ENCODE data around the gene CFAP119.

CFAP119 gene

DNA sequence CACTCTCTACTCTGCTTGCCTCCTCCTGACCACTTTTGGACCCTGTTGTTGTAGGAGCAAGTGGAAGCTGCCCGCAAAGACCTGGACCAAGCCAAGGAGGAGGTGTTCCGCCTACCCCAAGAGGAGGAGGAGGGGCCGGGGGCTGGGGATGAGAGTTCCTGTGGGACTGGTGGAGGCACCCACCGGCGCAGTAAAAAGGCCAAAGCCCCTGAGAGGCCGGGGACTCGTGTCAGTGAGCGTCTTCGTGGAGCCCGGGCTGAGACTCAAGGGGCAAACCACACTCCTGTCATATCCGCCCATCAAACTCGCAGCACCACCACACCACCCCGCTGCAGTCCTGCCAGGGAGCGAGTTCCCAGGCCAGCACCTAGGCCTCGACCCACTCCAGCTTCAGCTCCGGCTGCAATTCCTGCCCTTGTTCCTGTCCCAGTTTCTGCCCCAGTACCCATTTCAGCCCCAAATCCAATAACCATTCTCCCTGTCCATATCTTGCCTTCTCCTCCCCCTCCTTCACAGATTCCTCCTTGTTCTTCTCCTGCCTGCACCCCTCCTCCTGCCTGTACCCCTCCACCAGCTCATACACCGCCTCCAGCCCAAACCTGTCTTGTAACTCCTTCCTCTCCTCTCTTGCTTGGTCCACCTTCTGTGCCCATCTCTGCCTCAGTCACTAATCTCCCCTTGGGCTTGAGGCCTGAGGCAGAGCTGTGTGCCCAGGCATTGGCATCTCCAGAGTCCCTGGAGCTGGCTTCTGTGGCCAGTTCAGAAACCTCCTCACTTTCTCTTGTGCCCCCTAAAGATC, 24.7 kb downstream of the CFAP119 start:
- DNase-seq (ENCODE audit: insufficient read length, low spot score) (no peak), FAIRE-seq (no peak)
- TF ChIP-seq, protein P1, sequence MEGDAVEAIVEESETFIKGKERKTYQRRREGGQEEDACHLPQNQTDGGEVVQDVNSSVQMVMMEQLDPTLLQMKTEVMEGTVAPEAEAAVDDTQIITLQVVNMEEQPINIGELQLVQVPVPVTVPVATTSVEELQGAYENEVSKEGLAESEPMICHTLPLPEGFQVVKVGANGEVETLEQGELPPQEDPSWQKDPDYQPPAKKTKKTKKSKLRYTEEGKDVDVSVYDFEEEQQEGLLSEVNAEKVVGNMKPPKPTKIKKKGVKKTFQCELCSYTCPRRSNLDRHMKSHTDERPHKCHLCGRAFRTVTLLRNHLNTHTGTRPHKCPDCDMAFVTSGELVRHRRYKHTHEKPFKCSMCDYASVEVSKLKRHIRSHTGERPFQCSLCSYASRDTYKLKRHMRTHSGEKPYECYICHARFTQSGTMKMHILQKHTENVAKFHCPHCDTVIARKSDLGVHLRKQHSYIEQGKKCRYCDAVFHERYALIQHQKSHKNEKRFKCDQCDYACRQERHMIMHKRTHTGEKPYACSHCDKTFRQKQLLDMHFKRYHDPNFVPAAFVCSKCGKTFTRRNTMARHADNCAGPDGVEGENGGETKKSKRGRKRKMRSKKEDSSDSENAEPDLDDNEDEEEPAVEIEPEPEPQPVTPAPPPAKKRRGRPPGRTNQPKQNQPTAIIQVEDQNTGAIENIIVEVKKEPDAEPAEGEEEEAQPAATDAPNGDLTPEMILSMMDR (IDR thresholded peaks at IDR 0.05; ENCODE audit: insufficient read depth, missing control alignments), result no peak

- TF ChIP-seq, protein P1 (IDR thresholded peaks at IDR 0.05; ENCODE audit: insufficient read depth, missing control alignments), result no peak
- DNase-seq (ENCODE audit: insufficient read length, low spot score), result no peak
- no peak for FAIRE-seq
These were observed 30.5 kb downstream of the CFAP119 start for GRCh38 chr16:30731411-30731810.

GRCh38 chr16:30728899-30729672, 32.8 kb downstream of the CFAP119 start:
- no peak for FAIRE-seq
- TF ChIP-seq, protein P1 (IDR thresholded peaks at IDR 0.05; ENCODE audit: insufficient read depth, missing control alignments), result no peak
- DNase-seq (ENCODE audit: insufficient read length, low spot score), result no peak

- DNase-seq (ENCODE audit: insufficient read length, low spot score) (no peak), FAIRE-seq (no peak)
- TF ChIP-seq, protein P1 (IDR thresholded peaks at IDR 0.05; ENCODE audit: insufficient read depth, missing control alignments), result no peak
These were observed 33.5 kb downstream of the CFAP119 start for GRCh38 chr16:30728321-30728720.

DNA sequence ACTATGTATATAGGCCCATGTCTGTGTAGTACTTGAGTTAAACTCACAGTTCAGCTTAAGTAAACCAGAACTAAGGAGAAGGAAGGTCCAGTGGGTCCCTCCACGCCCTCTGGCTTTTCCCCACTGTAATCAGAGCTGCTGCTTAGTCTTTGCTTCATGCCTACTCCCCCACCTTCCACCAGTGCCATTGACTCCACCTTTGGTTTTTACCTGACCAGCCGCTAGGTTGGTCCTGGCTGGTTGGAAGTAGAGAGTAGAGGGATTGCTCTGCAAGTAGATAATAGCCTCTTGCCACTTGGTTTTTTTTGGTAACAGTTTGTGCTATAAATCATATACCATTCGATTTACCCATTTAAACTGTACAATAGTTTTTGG, 36.5 kb downstream of the CFAP119 start:
- no peak for FAIRE-seq
- TF ChIP-seq, protein P1 (IDR thresholded peaks at IDR 0.05; ENCODE audit: insufficient read depth, missing control alignments), result no peak
- no peak for DNase-seq (ENCODE audit: insufficient read length, low spot score)

DNA sequence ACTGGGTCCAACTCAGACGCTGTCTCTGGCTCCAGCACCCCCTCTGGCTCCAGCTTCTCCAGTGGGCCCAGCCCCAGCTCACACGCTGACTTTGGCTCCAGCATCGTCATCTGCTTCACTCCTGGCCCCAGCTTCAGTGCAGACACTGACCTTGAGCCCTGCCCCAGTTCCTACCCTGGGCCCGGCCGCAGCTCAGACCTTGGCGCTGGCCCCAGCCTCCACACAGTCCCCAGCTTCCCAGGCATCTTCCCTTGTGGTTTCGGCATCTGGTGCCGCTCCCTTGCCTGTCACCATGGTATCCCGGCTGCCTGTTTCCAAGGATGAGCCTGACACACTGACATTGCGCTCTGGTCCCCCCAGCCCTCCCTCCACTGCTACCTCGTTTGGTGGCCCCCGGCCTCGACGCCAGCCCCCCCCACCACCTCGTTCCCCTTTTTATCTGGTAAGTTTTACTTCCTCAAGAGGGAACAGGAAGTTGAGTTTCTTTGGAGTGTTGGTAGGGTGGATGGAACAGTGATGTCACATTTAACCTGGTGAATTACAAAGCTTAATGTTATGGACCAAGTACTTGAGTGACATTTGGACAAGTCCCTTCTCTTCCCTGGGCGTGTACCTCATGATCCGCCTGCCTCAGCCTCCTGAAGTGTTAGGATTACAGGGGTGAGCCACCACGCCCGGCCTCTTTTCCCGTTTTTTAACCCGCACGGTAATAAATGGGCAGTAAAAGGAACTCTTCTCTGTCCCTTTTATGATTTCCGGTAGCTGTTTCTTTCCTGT, 37.0 kb downstream of the CFAP119 start:
- no peak for DNase-seq (ENCODE audit: insufficient read length, low spot score)
- no peak for FAIRE-seq
- TF ChIP-seq, protein P1 (IDR thresholded peaks at IDR 0.05; ENCODE audit: insufficient read depth, missing control alignments), result no peak
